Calu3 (cell line): ENCODE data around the gene ADSS1. TPM values are rescaled to one million over a fixed set of nuclear protein-coding genes. Genes with fewer than 3 reads are reported as not detected.

Experiments used
- BruUV-seq: library from RNA; stranded (reverse); fragments of 400-500 nt; replicated peaks from 2 replicates; lab custom pipeline; 2021; lab: Mats Ljungman, UMichigan
- CTCF ChIA-PET: fragments of 300-600 bp; sonication (Branson Sonifier 250); formaldehyde crosslinking; loops from one replicate; lab custom pipeline; 2022; ENCODE audit warnings: antibody characterized with exemption; lab: Charles Lee
- DNase-seq: peaks from one replicate; pipeline ENCODE4 v3.0.0; 2022
- H3K27ac Mint-ChIP-seq: one replicate; pipeline ENCODE4 v1.8.0; 2022; ENCODE audit warnings: mixed read lengths; ENCODE audit not compliant: unreplicated experiment
- H3K27me3 Mint-ChIP-seq: one replicate; pipeline ENCODE4 v1.8.0; 2022; ENCODE audit warnings: mixed read lengths; ENCODE audit not compliant: unreplicated experiment
- H3K36me3 Mint-ChIP-seq: one replicate; pipeline ENCODE4 v1.8.0; 2022; ENCODE audit warnings: mild to moderate bottlenecking, moderate library complexity, mixed read lengths; ENCODE audit not compliant: insufficient read depth, unreplicated experiment
- H3K4me1 Mint-ChIP-seq: one replicate; pipeline ENCODE4 v1.8.0; 2022; ENCODE audit warnings: mild to moderate bottlenecking, low read depth, mixed read lengths; ENCODE audit not compliant: unreplicated experiment
- H3K4me3 Mint-ChIP-seq: one replicate; pipeline ENCODE4 v1.8.0; 2022; ENCODE audit warnings: mild to moderate bottlenecking, low read depth, moderate library complexity, mixed read lengths; ENCODE audit not compliant: unreplicated experiment
- H3K9me3 Mint-ChIP-seq: one replicate; pipeline ENCODE4 v1.8.0; 2022; ENCODE audit warnings: low read depth, mixed read lengths; ENCODE audit not compliant: unreplicated experiment
- intact Hi-C: fragments of 100-400 bp; cut with micrococcal nuclease; formaldehyde crosslinking; loops from one replicate; pipeline ENCODE4 v1.10.0; 2022; ENCODE audit not compliant: unreplicated experiment
- total RNA-seq: library from RNA; stranded (reverse); gene quantifications from 2 replicates; pipeline ENCODE4 v1.2.3, GENCODE V29; 2022
- TF ChIP-seq, protein P1 (sequence below): fragments of 200-600 bp; IDR thresholded peaks from one replicate; pipeline ENCODE4 v1.8.0; 2022; ENCODE audit warnings: antibody characterized with exemption; ENCODE audit not compliant: unreplicated experiment

ADSS1 gene
- total RNA-seq, 1 experiment from 2014 or later: 8.6 TPM

DNA sequence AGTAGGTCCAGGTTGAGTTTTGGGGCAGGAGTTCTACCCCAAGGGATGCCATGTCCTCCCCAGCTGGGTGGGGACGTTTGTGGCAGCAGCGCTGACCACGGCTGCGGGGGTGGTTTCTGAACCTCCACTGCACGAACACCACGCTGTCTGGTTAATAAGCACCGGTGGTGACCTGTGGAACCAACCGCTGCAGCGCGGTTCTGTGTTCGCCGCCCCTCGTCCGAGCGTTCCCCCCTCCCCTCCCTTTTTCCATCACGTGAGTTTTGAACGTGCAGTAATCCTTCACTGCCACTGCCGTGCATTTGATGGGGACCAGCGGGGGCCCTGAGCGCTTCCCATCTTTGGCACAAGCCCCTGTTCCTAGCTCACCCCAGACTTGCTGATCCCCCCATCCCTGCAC is 6.4 kb upstream of the ADSS1 start:
- BruUV-seq: no TSS peak
- Mint-ChIP-seq H3K4me1 (no peaks in the 10 kb centered on the region), H3K4me3 (no peak overlapping the region), H3K27ac (peak overlapping the region; percentile 21), H3K27me3 (no peaks in the 10 kb centered on the region), H3K9me3 (no peaks in the 10 kb centered on the region), H3K36me3 (peaks cover 70% of the 10 kb centered on the region)
- CTCF ChIA-PET: no interaction called here
- intact Hi-C loops: no loop called here
- TF ChIP-seq, protein P1, sequence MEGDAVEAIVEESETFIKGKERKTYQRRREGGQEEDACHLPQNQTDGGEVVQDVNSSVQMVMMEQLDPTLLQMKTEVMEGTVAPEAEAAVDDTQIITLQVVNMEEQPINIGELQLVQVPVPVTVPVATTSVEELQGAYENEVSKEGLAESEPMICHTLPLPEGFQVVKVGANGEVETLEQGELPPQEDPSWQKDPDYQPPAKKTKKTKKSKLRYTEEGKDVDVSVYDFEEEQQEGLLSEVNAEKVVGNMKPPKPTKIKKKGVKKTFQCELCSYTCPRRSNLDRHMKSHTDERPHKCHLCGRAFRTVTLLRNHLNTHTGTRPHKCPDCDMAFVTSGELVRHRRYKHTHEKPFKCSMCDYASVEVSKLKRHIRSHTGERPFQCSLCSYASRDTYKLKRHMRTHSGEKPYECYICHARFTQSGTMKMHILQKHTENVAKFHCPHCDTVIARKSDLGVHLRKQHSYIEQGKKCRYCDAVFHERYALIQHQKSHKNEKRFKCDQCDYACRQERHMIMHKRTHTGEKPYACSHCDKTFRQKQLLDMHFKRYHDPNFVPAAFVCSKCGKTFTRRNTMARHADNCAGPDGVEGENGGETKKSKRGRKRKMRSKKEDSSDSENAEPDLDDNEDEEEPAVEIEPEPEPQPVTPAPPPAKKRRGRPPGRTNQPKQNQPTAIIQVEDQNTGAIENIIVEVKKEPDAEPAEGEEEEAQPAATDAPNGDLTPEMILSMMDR: no peak
- DNase-seq: no peak

DNA sequence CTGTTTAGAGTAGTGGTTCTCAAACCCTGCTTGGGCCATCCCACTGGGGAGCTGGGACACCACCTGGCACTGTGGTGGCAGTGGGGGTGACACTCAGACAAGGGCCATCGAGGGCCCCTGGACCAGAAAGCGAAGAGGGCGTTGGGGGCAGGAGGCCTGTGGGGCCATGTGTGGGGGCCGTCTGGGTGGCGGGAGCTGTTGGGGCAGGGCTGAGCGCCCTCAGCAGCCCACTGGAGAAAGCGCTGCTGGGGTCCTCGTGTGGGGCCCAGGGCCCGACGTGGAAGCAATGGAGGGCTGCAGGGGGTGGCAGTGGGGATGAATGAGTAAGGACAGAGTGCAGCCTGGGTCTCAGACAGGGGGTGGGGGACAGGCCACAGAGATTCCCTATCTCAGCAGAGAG is 5.9 kb upstream of the ADSS1 start:
- intact Hi-C loops: no loop called here
- no peaks in the 10 kb centered on the region for H3K27me3 Mint-ChIP-seq
- CTCF ChIA-PET: no interaction called here
- H3K9me3 Mint-ChIP-seq: no peaks in the 10 kb centered on the region
- no peak for DNase-seq
- peaks cover 66% of the 10 kb centered on the region for H3K36me3 Mint-ChIP-seq
- no peak overlapping the region for H3K4me3 Mint-ChIP-seq
- TF ChIP-seq, protein P1: no peak
- no peaks in the 10 kb centered on the region for H3K4me1 Mint-ChIP-seq
- H3K27ac Mint-ChIP-seq: no peak overlapping the region
- BruUV-seq: no TSS peak

DNA sequence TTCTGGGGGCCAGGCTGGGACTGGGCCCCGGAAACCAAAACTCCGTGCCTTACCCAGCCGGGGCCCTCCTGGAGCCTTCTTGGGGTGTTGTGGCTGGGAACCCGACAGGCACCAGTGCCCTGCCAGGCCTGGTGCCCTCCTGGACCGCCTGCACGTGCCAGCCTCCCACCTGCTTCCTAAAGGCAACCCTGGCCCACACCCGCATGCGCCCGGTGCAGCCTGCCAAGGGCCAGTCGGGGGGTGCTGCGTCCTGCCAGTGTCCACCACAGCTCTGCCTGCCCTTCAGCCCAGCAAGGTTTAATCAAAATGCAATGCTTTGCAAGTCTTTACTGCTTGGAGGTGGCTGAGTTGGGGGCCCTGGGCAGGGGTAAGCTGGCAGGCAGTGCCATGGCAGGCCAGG is 5.2 kb upstream of the ADSS1 start:
- TF ChIP-seq, protein P1: no peak
- CTCF ChIA-PET: no interaction called here
- BruUV-seq: no TSS peak
- no peaks in the 10 kb centered on the region for H3K9me3 Mint-ChIP-seq
- peaks cover 60% of the 10 kb centered on the region for H3K36me3 Mint-ChIP-seq
- no peak for DNase-seq
- no peak overlapping the region for H3K27ac Mint-ChIP-seq
- H3K4me3 Mint-ChIP-seq: no peak overlapping the region
- no peaks in the 10 kb centered on the region for H3K4me1 Mint-ChIP-seq
- H3K27me3 Mint-ChIP-seq: no peaks in the 10 kb centered on the region
- intact Hi-C loops: no loop called here

DNA sequence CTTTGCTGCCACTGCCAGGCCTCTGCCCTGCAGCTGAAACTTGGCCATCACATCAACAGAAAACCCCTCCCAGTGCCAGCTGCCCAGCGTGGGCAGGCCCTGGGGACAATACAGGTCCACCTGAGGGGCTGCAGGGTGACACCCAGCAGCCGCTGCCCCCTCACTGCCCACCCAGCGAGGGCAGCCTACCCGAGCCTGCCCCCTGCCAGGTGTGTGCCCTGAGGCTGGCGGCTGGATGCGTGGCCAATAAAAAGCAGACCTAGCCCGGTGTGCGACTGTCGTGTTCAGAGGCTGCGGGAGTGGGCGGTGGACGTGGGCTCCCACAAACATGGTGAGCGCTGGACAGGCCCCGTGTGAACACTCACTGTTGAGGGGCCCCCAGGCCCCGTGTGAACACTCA is 4.7 kb upstream of the ADSS1 start:
- intact Hi-C loops: no loop called here
- BruUV-seq: no TSS peak
- Mint-ChIP-seq H3K4me3 (no peak overlapping the region), H3K36me3 (peaks cover 57% of the 10 kb centered on the region), H3K4me1 (no peaks in the 10 kb centered on the region), H3K27me3 (no peaks in the 10 kb centered on the region), H3K9me3 (no peaks in the 10 kb centered on the region), H3K27ac (no peak overlapping the region)
- CTCF ChIA-PET: no interaction called here
- no peak for DNase-seq
- TF ChIP-seq, protein P1: no peak
